GM19438 (cell line): ENCODE results near the gene SRPK2.
"Not testable (repeated sequence)": the region's sequence is repeated elsewhere in the genome, so short reads cannot be mapped to it uniquely, and the experiment has no call there.

Experiments
- ATAC-seq: cut with Tn5 transposase; IDR thresholded peaks from one replicate; pipeline ENCODE4 v1.9.1; 2021; ENCODE audit warnings: low read depth; ENCODE audit not compliant: unreplicated experiment

The SRPK2 gene

GRCh38 chr7:105388356-105389087 is at the start of gene SRPK2:
Gene SRPK2, minus strand, starts transcription at chr7:105388921.
- ATAC-seq, result peak; percentile 73

GRCh38 chr7:105438254-105438653 is 49.5 kb upstream of the SRPK2 start:
- ATAC-seq, result no peak

GRCh38 chr7:105437356-105437755 is 48.6 kb upstream of the SRPK2 start:
- not testable (repeated sequence) for ATAC-seq

DNA sequence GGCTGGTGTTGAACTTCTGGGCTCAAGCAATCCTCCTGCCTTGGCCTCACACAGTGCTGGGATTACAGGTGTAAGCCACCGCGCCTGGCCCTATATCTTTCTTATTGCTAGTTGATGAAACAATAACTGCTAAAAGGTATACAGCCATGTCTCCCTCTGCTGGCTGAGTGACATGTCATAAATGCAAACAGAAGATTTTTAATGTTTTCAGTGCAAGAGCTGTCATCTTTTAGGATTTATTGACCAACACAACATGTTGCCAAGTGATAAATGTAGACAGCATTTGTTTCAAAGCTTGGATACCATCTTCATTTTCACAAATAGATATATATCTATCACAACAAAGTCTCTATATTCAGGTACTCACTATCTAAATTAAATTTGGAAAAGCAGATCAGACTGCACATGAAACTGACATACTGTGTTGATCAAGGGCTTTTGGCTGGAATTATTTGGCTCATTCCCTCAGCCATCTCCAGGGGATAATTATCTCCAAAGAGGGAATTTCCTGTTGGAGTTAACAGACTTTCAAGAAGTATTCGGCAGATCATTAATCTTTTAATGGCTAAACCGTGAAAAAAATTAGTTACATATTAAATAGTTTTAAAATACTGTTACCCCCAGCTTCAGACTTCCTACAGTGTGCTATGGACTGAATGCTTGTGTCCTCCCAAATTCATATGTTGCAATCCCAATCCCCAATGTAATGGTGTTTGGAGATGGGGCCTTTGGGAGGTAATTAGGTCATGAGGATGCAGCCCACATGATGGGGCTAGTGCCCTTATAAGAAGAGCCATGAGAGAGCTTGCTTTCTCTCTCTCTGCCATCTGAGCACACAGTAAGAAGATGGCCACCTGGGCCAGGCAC is 41.3 kb upstream of the SRPK2 start:
- no peak for ATAC-seq

GRCh38 chr7:105426606-105427146 is 38.0 kb upstream of the SRPK2 start:
- no peak for ATAC-seq

GRCh38 chr7:105423987-105424386 is 35.3 kb upstream of the SRPK2 start:
- no peak for ATAC-seq

GRCh38 chr7:105413887-105414437 is 25.2 kb upstream of the SRPK2 start:
- ATAC-seq, result no peak

GRCh38 chr7:105410774-105411173 is 22.1 kb upstream of the SRPK2 start:
- ATAC-seq, result not testable (repeated sequence)

- not testable (repeated sequence) for ATAC-seq
Measured at GRCh38 chr7:105409775-105410174, 21.1 kb upstream of the SRPK2 start.

DNA sequence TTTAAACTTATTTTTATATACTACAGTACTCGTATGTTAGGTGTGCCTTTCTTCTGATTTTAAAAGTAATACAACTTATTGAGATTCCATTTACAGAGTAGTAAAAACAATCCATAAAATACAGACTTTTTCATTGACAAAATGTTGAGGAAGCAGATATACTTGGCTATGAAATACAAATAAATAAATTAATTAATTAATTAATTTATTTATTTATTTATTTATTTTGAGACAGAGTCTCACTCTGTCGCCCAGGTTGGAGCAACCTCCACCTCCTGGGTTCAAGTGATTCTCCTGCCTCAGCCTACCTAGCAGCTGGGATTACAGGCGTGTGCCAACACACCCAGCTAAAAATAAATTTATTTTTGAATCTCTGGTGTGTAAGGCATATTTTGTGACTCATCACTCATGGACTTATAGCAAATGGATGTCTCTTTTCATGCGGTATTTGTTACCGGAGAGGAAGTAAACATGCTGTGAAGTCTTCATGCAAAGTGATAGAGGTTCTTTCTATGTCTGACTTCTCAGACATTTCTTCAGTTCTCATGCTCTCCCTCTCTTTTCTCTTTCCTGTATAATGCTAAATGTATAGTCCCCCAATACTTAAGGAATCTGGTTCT is 20.2 kb upstream of the SRPK2 start:
- no peak for ATAC-seq

GRCh38 chr7:105403128-105403527 is 14.4 kb upstream of the SRPK2 start:
- ATAC-seq, result no peak

GRCh38 chr7:105402221-105403095 is 13.7 kb upstream of the SRPK2 start:
- ATAC-seq, result no peak

DNA sequence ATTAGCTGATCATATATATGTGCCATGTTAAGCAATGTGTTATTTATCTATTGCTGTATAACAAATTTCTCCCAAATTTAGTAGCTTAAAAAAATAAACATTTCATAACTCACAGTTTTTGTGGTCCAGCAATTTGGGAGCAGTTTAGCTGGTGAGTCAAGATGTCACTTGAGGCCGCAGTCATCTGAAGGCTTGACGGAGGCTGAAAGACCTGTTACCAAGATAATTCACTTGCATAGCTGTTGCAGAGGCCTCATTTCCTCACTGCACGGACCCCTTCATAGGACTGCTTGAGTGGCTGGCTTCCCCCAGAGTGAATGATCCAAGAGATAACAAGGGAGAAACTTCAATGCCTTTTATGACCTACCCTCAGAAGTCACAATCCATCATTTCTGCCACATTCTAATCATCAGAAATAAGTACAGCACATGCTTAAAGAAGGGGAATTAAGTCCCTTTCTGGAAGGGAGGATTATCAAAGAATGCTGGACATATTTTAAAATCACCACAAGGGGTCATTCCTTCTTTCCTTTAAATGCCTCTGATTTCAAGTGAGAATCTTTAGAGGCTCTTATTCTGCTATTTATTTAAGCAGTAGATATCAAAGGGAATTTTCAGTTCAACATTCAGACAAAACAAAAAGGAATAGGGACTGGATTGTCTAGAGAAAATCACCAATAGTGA is 10.5 kb upstream of the SRPK2 start:
- no peak for ATAC-seq

DNA sequence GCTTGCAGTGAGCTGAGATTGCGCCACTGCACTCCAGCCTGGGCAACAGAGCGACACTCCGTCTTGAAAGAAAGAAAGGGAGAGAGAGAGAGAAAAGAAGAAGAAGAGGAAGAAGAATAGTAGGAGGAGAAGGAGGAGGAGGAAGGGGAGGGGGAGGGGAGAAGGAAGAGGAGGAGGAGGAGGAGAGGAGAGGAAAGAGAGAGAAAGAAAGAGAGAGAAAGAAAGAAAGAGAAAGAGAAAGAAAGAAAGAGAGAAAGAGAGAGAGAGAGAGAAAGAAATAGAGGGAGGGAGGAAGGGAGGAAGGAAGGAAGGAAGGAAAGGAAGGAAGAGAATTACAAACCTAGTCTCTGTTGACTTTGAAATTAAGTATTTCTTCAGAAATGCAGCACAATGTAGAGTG is 7.8 kb upstream of the SRPK2 start:
- ATAC-seq, result no peak

GRCh38 chr7:105391429-105391828 is 2.7 kb upstream of the SRPK2 start:
- ATAC-seq, result no peak

DNA sequence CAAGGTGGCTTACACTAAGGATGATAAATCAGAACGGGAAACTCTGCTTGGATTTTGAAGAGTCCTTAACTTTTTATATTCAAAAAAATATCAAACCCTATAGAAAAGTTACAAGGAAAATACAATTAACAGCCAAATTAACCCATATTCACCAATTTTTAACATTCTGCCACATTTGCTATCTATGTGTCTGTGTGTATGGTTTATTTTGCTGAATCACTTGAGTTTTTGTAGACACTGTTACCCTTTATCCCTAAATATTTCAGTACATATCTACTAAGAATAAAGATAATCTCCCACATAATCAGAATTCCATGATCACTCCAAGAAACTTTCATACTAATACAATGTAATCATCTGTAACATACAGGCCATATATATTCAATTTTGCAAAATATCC is 1.2 kb upstream of the SRPK2 start:
- ATAC-seq, result no peak

GRCh38 chr7:105389088-105389650 is 448 bp upstream of the SRPK2 start:
- peak; percentile 15 for ATAC-seq

GRCh38 chr7:105387508-105388355 is 989 bp downstream of the SRPK2 start:
- peak; percentile 43 for ATAC-seq
